Measurements from ENCODE around the gene CCDC86. TPM values are rescaled to one million over a fixed set of nuclear protein-coding genes. Genes with fewer than 3 reads are reported as not detected.

The CCDC86 gene
- 10 to 100 TPM; 15.9 to 41.1 (median 27.3) TPM for total RNA-seq

GRCh38 chr11:60841797-60842667 lies at the start of gene CCDC86:
TSS of gene CCDC86 (plus strand) at chr11:60842113. CDS start at chr11:60842125, 12 bp downstream.
- Histone ChIP-seq H3K4me3 (peak within 1 kb of the TSS; percentile 67 to 88 (median 80)), H3K27ac (peak within 1 kb of the TSS; percentile 58 to 87 (median 80)), H3K36me3 (peaks cover 0 to 26% (median 0%) of the 10 kb centered on the region in 3 donors), H3K27me3 (no peaks in the 10 kb centered on the region), H3K4me1 (peaks cover 0 to 60% (median 24%) of the 10 kb centered on the region in 4 donors), H3K9me3 (no peaks in the 10 kb centered on the region)
- 0 to 1% methylated on average over 34 to 38 of the region's 57 CpGs for WGBS, 2 donors
- DNase-seq (ENCODE audit: low spot score in 2 of 2) = peak; percentile 95 to 96
- TF ChIP-seq POLR2A (IDR thresholded peaks at IDR 0.05) (peak in 1 of 2 donors; percentile 38), EP300 (IDR thresholded peaks at IDR 0.05) (peak; percentile 89 to 93), CTCF (IDR thresholded peaks at IDR 0.05) (peak in 1 of 5 experiments; percentile 58)

GRCh38 chr11:60792521-60792920 lies 49.4 kb upstream of the CCDC86 start:
- WGBS, 2 donors = 88 to 89% methylated on average over 3 of the region's 3 CpGs
- no peaks in the 10 kb centered on the region for H3K9me3 ChIP-seq
- H3K4me3 ChIP-seq = no peak overlapping the region
- peaks cover 0 to 2% (median 0%) of the 10 kb centered on the region in 4 donors for H3K4me1 ChIP-seq
- H3K27me3 ChIP-seq = no peaks in the 10 kb centered on the region
- no peak overlapping the region for H3K27ac ChIP-seq
- TF ChIP-seq CTCF (IDR thresholded peaks at IDR 0.05) = no peak
- no peak for TF ChIP-seq POLR2A (IDR thresholded peaks at IDR 0.05)
- no peak for TF ChIP-seq EP300 (IDR thresholded peaks at IDR 0.05)
- DNase-seq (ENCODE audit: low spot score in 2 of 2) = no peak
- no peaks in the 10 kb centered on the region for H3K36me3 ChIP-seq

- Histone ChIP-seq H3K36me3 (no peaks in the 10 kb centered on the region), H3K27me3 (no peaks in the 10 kb centered on the region), H3K4me3 (no peak overlapping the region), H3K4me1 (no peaks in the 10 kb centered on the region), H3K9me3 (peaks cover 0 to 4% (median 0%) of the 10 kb centered on the region in 4 donors), H3K27ac (no peak overlapping the region)
- no peak for DNase-seq (ENCODE audit: low spot score in 2 of 2)
- TF ChIP-seq CTCF (IDR thresholded peaks at IDR 0.05) (no peak), POLR2A (IDR thresholded peaks at IDR 0.05) (no peak), EP300 (IDR thresholded peaks at IDR 0.05) (no peak)
- 53 to 76% methylated on average over 6 of the region's 6 CpGs for WGBS, 2 donors
These were observed 46.6 kb upstream of the CCDC86 start for GRCh38 chr11:60795291-60795690.

GRCh38 chr11:60797846-60798630 lies 43.9 kb upstream of the CCDC86 start:
- peaks cover 0 to 4% (median 0%) of the 10 kb centered on the region in 4 donors for H3K9me3 ChIP-seq
- H3K4me3 ChIP-seq = no peak overlapping the region
- no peak for DNase-seq (ENCODE audit: low spot score in 2 of 2)
- H3K4me1 ChIP-seq = no peaks in the 10 kb centered on the region
- WGBS, 2 donors = 86 to 89% methylated on average over 15 to 16 of the region's 17 CpGs
- H3K27ac ChIP-seq = no peak overlapping the region
- no peaks in the 10 kb centered on the region for H3K27me3 ChIP-seq
- no peaks in the 10 kb centered on the region for H3K36me3 ChIP-seq
- TF ChIP-seq POLR2A (IDR thresholded peaks at IDR 0.05) = no peak
- no peak for TF ChIP-seq CTCF (IDR thresholded peaks at IDR 0.05)
- TF ChIP-seq EP300 (IDR thresholded peaks at IDR 0.05) = no peak
